Heart right ventricle (tissue), 16 donors: Measurements from ENCODE around the gene CELF4. TPM values are rescaled to one million over a fixed set of nuclear protein-coding genes. Genes with fewer than 3 reads are reported as not detected.
A peak's percentile ranks its signal among the peaks of the same experiment; 100 is the strongest.

Experiments used
- ATAC-seq, 8 donors: fragments of 200-7000 bp; cut with Tn5 transposase; one replicate each; pipeline ENCODE4 v1.9.1; 2020; ENCODE audit warnings: mild to moderate bottlenecking in 8 of 8, moderate library complexity in 8 of 8, moderate number of reproducible peaks in 1 of 8
- DNase-seq, 2 donors: peaks; one replicate each; pipeline ENCODE4 v3.0.0-alpha.2; 2020
- H3K27ac ChIP-seq, 10 donors: fragments of 200-600 bp; sonication (generic) in 2 of 10; one replicate each; pipeline versions ENCODE4 v1.5.0 to v1.8.0; 2020 to 2022; ENCODE audit warnings: mild to moderate bottlenecking in 3 of 10
- H3K27me3 ChIP-seq, 7 donors: fragments of 200-600 bp; one replicate each; pipeline ENCODE4 v1.8.0; 2021 to 2022; ENCODE audit warnings: mild to moderate bottlenecking in 2 of 7
- H3K36me3 ChIP-seq, 9 donors: fragments of 200-600 bp; sonication (generic) in 1 of 9; one replicate each; pipeline versions ENCODE4 v1.5.0 to v1.8.0; 2020 to 2022; ENCODE audit warnings: mild to moderate bottlenecking in 2 of 9
- H3K4me1 ChIP-seq, 9 donors: fragments of 200-600 bp; sonication (generic) in 1 of 9; one replicate each; pipeline versions ENCODE4 v1.5.0 to v1.8.0; 2020 to 2022; ENCODE audit warnings: mild to moderate bottlenecking in 4 of 9
- H3K4me3 ChIP-seq, 10 donors: fragments of 200-600 bp; sonication (generic) in 2 of 10; one replicate each; pipeline versions ENCODE4 v1.5.0 to v1.8.0; 2020 to 2022; ENCODE audit warnings: mild to moderate bottlenecking in 7 of 10, moderate library complexity in 2 of 10
- H3K9me3 ChIP-seq, 11 donors: fragments of 200-600 bp in 10 of 11; sonication (generic) in 2 of 11; one replicate each; pipeline versions ENCODE4 v1.5.0 to v1.8.0; 2013 to 2022; ENCODE audit warnings: mild to moderate bottlenecking in 2 of 11, control low read depth in 1 of 11, moderate library complexity in 1 of 11
- CTCF ChIP-seq, 9 donors: fragments of 200-600 bp; sonication (generic) in 2 of 9; IDR thresholded peaks; one replicate each; pipeline versions ENCODE4 v1.5.0 to v1.8.0; 2021 to 2022; ENCODE audit warnings: antibody characterized with exemption in 9 of 9, mild to moderate bottlenecking in 5 of 9, moderate library complexity in 1 of 9
- WGBS, 2 donors: extraction: QIAGEN DNeasy Blood & Tissue Kit; methylation state at CpG; one replicate each; pipeline ENCODE4 v1.1.7; 2013; ENCODE audit warnings: inconsistent platforms in 1 of 2; 5-methylcytosine and 5-hydroxymethylcytosine counted together
- intact Hi-C, 10 donors: fragments of 100-400 bp; cut with DNase I; formaldehyde crosslinking; loops; one replicate each; pipeline versions ENCODE4 v1.11.1 to v1.14.2; 2022
- polyA plus RNA-seq, 2 donors: library from polyadenylated mRNA; stranded (reverse); fragments of 200-250 nt; gene quantifications; one replicate each; pipeline ENCODE4 v1.2.3, GENCODE V29; 2013
- total RNA-seq, 10 donors: library from RNA; stranded (reverse); fragmentation: NEBNext Ultra II Directional in 3 of 10; extraction: Animal tissue kit (Norgen Biotek cat#: 25700) in 3 of 10; gene quantifications; one replicate each; pipeline versions ENCODE4 v1.2.1 to v1.2.4, GENCODE V29; 2021 to 2023
- donor health status: Arrhythmogenic right ventricular cardiomyopathy.
- donor health status: ischemic (EF 13 %, LVEDD 7.1; RV severe dilation, severe dysfunction).
- donor health status: healthy with polysubstance abuse.
- donor health status: DM: no; HTN: yes; CAD: no.
- donor health status: DM: no; HTN: no; CAD: no.
- donor health status: ischemic (EF 25% LVEDD 6.9; RV normal size, moderate dysfunction).
- donor health status: ischemic (EF 25% LVEDD 5.7; RV mildly dilated, moderate dysfunction).
- donor health status: healthy.
- donor health status: DM: yes; HTN: yes; CAD: no.
- donor health status: Ischemic cardiomyopathy.
- donor health status: ischemic (EF 35%, LVEDD 5.7; RV mildly dilated, moderate dysfunction).
- donor health status: nonischemic (EF 11% LVEDD 7.7; RV severe dilation, severe dysfunction).
- donor health status: DM: yes; HTN: yes; CAD: no.
- donor health status: PGD.
- donor health status: ischemic (EF 29% LVEDD 5.4; RV normal size, mild dysfunction).
- donor health status: nonischemic (EF 23%, LVEDD 6.1; RV moderate dilation, normal function).

The CELF4 gene
- total and polyA plus RNA-seq, 12 donors, result 0.07 to 1.2 (median 0.31) TPM; not detected in 1

GRCh38 chr18:37559194-37559593 is 6.4 kb downstream of the CELF4 start:
- Histone ChIP-seq H3K4me3 (no peak overlapping the region), H3K4me1 (no peaks in the 10 kb centered on the region), H3K27ac (no peak overlapping the region), H3K9me3 (no peaks in the 10 kb centered on the region), H3K27me3 (peaks cover 0 to 86% (median 59%) of the 10 kb centered on the region in 7 donors), H3K36me3 (no peaks in the 10 kb centered on the region)
- 60 to 63% methylated on average over 1 of the region's 1 CpG for WGBS, 2 donors
- DNase-seq (no peak), ATAC-seq (no peak)
- no peak for TF ChIP-seq CTCF (IDR thresholded peaks at IDR 0.05)
- intact Hi-C loops, result no loop called here

- H3K4me1 ChIP-seq, result no peaks in the 10 kb centered on the region
- intact Hi-C loops, result no loop called here
- no peak for ATAC-seq
- no peak overlapping the region for H3K4me3 ChIP-seq
- H3K27me3 ChIP-seq, result peaks cover 0 to 71% (median 37%) of the 10 kb centered on the region in 7 donors
- H3K27ac ChIP-seq, result no peak overlapping the region
- DNase-seq, result no peak
- TF ChIP-seq CTCF (IDR thresholded peaks at IDR 0.05), result no peak
- WGBS, 2 donors, result 32 to 33% methylated on average over 5 of the region's 5 CpGs
- no peaks in the 10 kb centered on the region for H3K9me3 ChIP-seq
- H3K36me3 ChIP-seq, result no peaks in the 10 kb centered on the region
Observed at GRCh38 chr18:37554399-37554787, 11.2 kb downstream of the CELF4 start.

GRCh38 chr18:37553633-37554398 is 11.8 kb downstream of the CELF4 start:
- ATAC-seq (peak in 1 of 8 donors; percentile 54), DNase-seq (no peak)
- Histone ChIP-seq H3K27ac (no peak overlapping the region), H3K4me1 (no peaks in the 10 kb centered on the region), H3K36me3 (no peaks in the 10 kb centered on the region), H3K27me3 (peaks cover 0 to 71% (median 39%) of the 10 kb centered on the region in 7 donors), H3K4me3 (no peak overlapping the region), H3K9me3 (no peaks in the 10 kb centered on the region)
- intact Hi-C loops, result no loop called here
- WGBS, 2 donors, result 44 to 53% methylated on average over 18 of the region's 18 CpGs
- TF ChIP-seq CTCF (IDR thresholded peaks at IDR 0.05), result peak in 5 of 9 donors; percentile 8 to 24 (median 14)

- Histone ChIP-seq H3K27me3 (peaks cover 0 to 67% (median 40%) of the 10 kb centered on the region in 7 donors), H3K4me1 (no peaks in the 10 kb centered on the region), H3K9me3 (no peaks in the 10 kb centered on the region), H3K4me3 (no peak overlapping the region), H3K36me3 (no peaks in the 10 kb centered on the region), H3K27ac (no peak overlapping the region)
- intact Hi-C loops, result no loop called here
- no peak for TF ChIP-seq CTCF (IDR thresholded peaks at IDR 0.05)
- WGBS, 2 donors, result 62 to 64% methylated on average over 5 of the region's 5 CpGs
- ATAC-seq (no peak), DNase-seq (no peak)
Observed at GRCh38 chr18:37552286-37552685, 13.3 kb downstream of the CELF4 start.
